IMR-90 (cell line): ENCODE data around the gene CTRB2. TPM values are rescaled to one million over a fixed set of nuclear protein-coding genes. Genes with fewer than 3 reads are reported as not detected.
A peak's percentile ranks its signal among the peaks of the same experiment; 100 is the strongest.

ENCODE experiments used
- ATAC-seq: fragments of 200-7000 bp; cut with Tn5 transposase; 2 replicates; pipeline ENCODE4 v1.9.1; 2020; ENCODE audit warnings: low read depth, mild to moderate bottlenecking, moderate library complexity
- BruUV-seq: library from RNA; stranded (reverse); fragments of 400-500 nt; replicated peaks from 2 replicates; lab custom pipeline; 2021; lab: Mats Ljungman, UMichigan
- CTCF ChIA-PET: fragments of 300-600 bp; formaldehyde crosslinking; extraction: SDS; loops from one replicate; lab custom pipeline; 2021; ENCODE audit warnings: antibody characterized with exemption; lab: Yijun Ruan, JAX
- POLR2A ChIA-PET: fragments of 300-600 bp; sonication (Branson Sonifier 250); formaldehyde crosslinking; loops from one replicate; lab custom pipeline; 2022; ENCODE audit warnings: antibody characterized with exemption; ENCODE audit not compliant: unreplicated experiment; lab: Charles Lee
- DNase-seq: peaks from one replicate; pipeline ENCODE4 v3.0.0; 2013
- H2AFZ ChIP-seq: replicated peaks from 2 replicates; pipeline ENCODE3; 2013; ENCODE audit warnings: low read length, mild to moderate bottlenecking; ENCODE audit not compliant: poor library complexity
- H2AK5ac ChIP-seq: 2 replicates; pipeline ENCODE4 v1.6.1; 2013; ENCODE audit warnings: low read depth, low read length, inconsistent platforms
- H2AK9ac ChIP-seq: replicated peaks from 2 replicates; pipeline ENCODE3; 2013; ENCODE audit warnings: mild to moderate bottlenecking, low read depth, low read length, moderate library complexity; ENCODE audit not compliant: poor library complexity
- H2BK120ac ChIP-seq: 2 replicates; pipeline ENCODE4 v1.6.1; 2013; ENCODE audit warnings: low read depth, low read length, inconsistent platforms
- H2BK15ac ChIP-seq: 3 replicates; pipeline ENCODE4 v1.6.1; 2013; ENCODE audit warnings: low read depth, low read length, inconsistent platforms
- H2BK20ac ChIP-seq: 2 replicates; pipeline ENCODE4 v1.6.1; 2013; ENCODE audit warnings: low read depth, mild to moderate bottlenecking, inconsistent platforms, low read length, moderate library complexity
- H2BK5ac ChIP-seq: 2 replicates; pipeline ENCODE4 v1.6.1; 2013; ENCODE audit warnings: mild to moderate bottlenecking, low read depth, low read length, inconsistent platforms; ENCODE audit not compliant: poor library complexity, severe bottlenecking
- H3K14ac ChIP-seq: replicated peaks from 2 replicates; pipeline ENCODE4 v1.6.1; 2013; ENCODE audit warnings: low read depth, low read length, inconsistent platforms
- H3K18ac ChIP-seq: 2 replicates; pipeline ENCODE4 v1.6.1; 2013; ENCODE audit warnings: low read depth, low read length, control low read depth
- H3K23ac ChIP-seq: 2 replicates; pipeline ENCODE4 v1.6.1; 2013; ENCODE audit warnings: low read depth, low read length, inconsistent platforms
- H3K27ac ChIP-seq: 2 replicates; pipeline ENCODE4 v1.5.1; 2013; ENCODE audit warnings: mild to moderate bottlenecking, control low read depth, low read length; ENCODE audit not compliant: insufficient read depth
- H3K27me3 ChIP-seq: 2 replicates; pipeline ENCODE4 v1.6.1; 2013; ENCODE audit warnings: low read length; ENCODE audit not compliant: control insufficient read depth, insufficient read depth
- H3K36me3 ChIP-seq: 2 replicates; pipeline ENCODE4 v1.6.1; 2013; ENCODE audit warnings: low read length, mixed read lengths; ENCODE audit not compliant: control insufficient read depth, insufficient read depth
- H3K4ac ChIP-seq: 2 replicates; pipeline ENCODE4 v1.6.1; 2013; ENCODE audit warnings: low read depth, low read length, inconsistent platforms
- H3K4me1 ChIP-seq: 2 replicates; pipeline ENCODE4 v1.6.1; 2013; ENCODE audit warnings: low read length, mixed read lengths; ENCODE audit not compliant: control insufficient read depth, insufficient read depth
- H3K4me2 ChIP-seq: 2 replicates; pipeline ENCODE4 v1.6.1; 2013; ENCODE audit warnings: low read depth, mild to moderate bottlenecking, control low read depth, low read length, moderate library complexity
- H3K4me3 ChIP-seq: 2 replicates; pipeline ENCODE4 v1.5.1; 2013; ENCODE audit warnings: low read depth, mild to moderate bottlenecking, control low read depth, low read length, moderate library complexity; ENCODE audit not compliant: insufficient read depth
- H3K56ac ChIP-seq: 2 replicates; pipeline ENCODE4 v1.6.1; 2013; ENCODE audit warnings: low read length, inconsistent platforms; ENCODE audit not compliant: insufficient read depth; ENCODE audit errors: extremely low read depth
- H3K79me1 ChIP-seq, 2 experiments: 2 replicates each; pipeline ENCODE4 v1.6.1; 2013; ENCODE audit warnings: low read length in 2 of 2, inconsistent platforms in 1 of 2, low read depth in 1 of 2
- H3K9ac ChIP-seq: 2 replicates; pipeline ENCODE4 v1.6.1; 2013; ENCODE audit warnings: low read depth, low read length, control low read depth
- H3K9me1 ChIP-seq: 2 replicates; pipeline ENCODE4 v1.6.1; 2013; ENCODE audit warnings: low read length, inconsistent platforms; ENCODE audit not compliant: insufficient read depth
- H3K9me3 ChIP-seq: 2 replicates; pipeline ENCODE4 v1.6.1; 2013; ENCODE audit warnings: low read length; ENCODE audit not compliant: control insufficient read depth, insufficient read depth
- H4K20me1 ChIP-seq: 2 replicates; pipeline ENCODE4 v1.6.1; 2013; ENCODE audit warnings: low read length, inconsistent platforms; ENCODE audit not compliant: insufficient read depth
- H4K5ac ChIP-seq: 2 replicates; pipeline ENCODE4 v1.6.1; 2013; ENCODE audit warnings: mild to moderate bottlenecking, low read depth, low read length, control low read depth
- H4K8ac ChIP-seq, 2 experiments: 2 replicates each; pipeline ENCODE4 v1.6.1; 2013; ENCODE audit warnings: low read depth in 2 of 2, low read length in 2 of 2, control low read depth in 1 of 2, inconsistent platforms in 1 of 2
- H4K91ac ChIP-seq: 2 replicates; pipeline ENCODE4 v1.6.1; 2013; ENCODE audit warnings: low read depth, low read length, inconsistent platforms; ENCODE audit not compliant: insufficient read depth
- BHLHE40 ChIP-seq: fragments of 150-350 bp; IDR thresholded peaks from 2 replicates; pipeline ENCODE4 v1.6.1; 2016; ENCODE audit warnings: mild to moderate bottlenecking, low read depth, low read length
- CEBPB ChIP-seq: IDR thresholded peaks from 2 replicates; pipeline ENCODE4 v1.6.1; 2012; ENCODE audit warnings: low read depth, low read length, improper control_type of control experiment
- MAZ ChIP-seq: IDR thresholded peaks from 2 replicates; pipeline ENCODE4 v1.6.1; 2012; ENCODE audit warnings: low read depth, mild to moderate bottlenecking, low read length, improper control_type of control experiment, moderate library complexity, borderline replicate concordance
- MXI1 ChIP-seq: IDR thresholded peaks from 2 replicates; pipeline ENCODE4 v1.6.1; 2012; ENCODE audit warnings: low read depth, mild to moderate bottlenecking, low read length, moderate library complexity, borderline replicate concordance
- RAD21 ChIP-seq: IDR thresholded peaks from 2 replicates; pipeline ENCODE4 v1.6.1; 2012; ENCODE audit warnings: low read length, improper control_type of control experiment
- SMC3 ChIP-seq: fragments of 150-350 bp; IDR thresholded peaks from 2 replicates; pipeline ENCODE4 v1.6.1; 2016; ENCODE audit warnings: low read depth, mild to moderate bottlenecking, antibody characterized with exemption, low read length, moderate library complexity
- WGBS, 2 experiments: methylation state at CpG; one replicate each; pipeline versions ENCODE4 v1.1.5 to v1.1.7; 2013; ENCODE audit warnings: missing lambda C conversion rate in 2 of 2; ENCODE audit not compliant: insufficient read length in 1 of 2; ENCODE audit errors: extremely low coverage in 2 of 2; 5-methylcytosine and 5-hydroxymethylcytosine counted together
- dilution Hi-C: fragments of 300-500 bp; cut with HindIII; formaldehyde crosslinking; loops from one replicate; pipeline ENCODE4 v1.14.3; 2018; ENCODE audit warnings: low sequenced_read_pairs; ENCODE audit not compliant: unreplicated experiment
- in situ Hi-C: fragments of 300-500 bp; cut with MboI; formaldehyde crosslinking; loops from 3 replicates; pipeline ENCODE4 v1.14.3; 2019; ENCODE audit warnings: low sequenced_read_pairs, inconsistent platforms, mixed read lengths
- intact Hi-C: fragments of 100-400 bp; cut with micrococcal nuclease; formaldehyde crosslinking; loops from 2 replicates; pipeline ENCODE4 v1.10.0; 2022
- polyA plus RNA-seq, 3 experiments: library from polyadenylated mRNA; depleted of rRNA; stranded (reverse); fragments of >200 nt; gene quantifications; 2 replicates each; pipeline ENCODE4 v1.2.3, GENCODE V29; 2012; ENCODE audit warnings: low replicate concordance in 1 of 3
- total RNA-seq: library from RNA; depleted of rRNA; stranded (reverse); fragments of >200 nt; gene quantifications from 2 replicates; pipeline ENCODE4 v1.2.3, GENCODE V29; 2012

CTRB2 gene
- total and polyA plus RNA-seq, 2 of the 4 experiments (the other 2 are of a cell fraction), result not detected

DNA sequence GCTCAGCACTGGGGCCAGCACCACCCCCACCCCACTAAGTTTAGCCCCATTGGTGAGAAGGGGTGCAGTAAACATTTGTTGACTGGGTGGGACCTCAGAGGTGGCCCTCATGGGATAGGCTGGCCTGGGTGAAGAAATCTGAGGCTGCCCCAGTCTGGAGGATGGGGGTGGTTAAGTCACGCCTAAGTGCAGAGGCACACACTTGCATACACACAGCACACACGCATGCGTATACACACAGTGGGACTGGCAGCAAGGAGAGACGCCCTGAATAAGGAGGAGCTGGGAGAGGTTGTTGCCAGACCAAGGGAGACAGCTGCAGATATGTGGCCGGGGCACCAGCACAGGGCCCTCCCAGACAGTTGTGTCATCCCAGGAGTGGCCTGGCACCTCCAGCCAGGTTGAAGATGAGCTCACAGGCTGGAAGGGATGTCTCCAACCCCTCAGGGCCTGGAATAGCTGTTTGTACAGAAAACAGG, 47.4 kb upstream of the CTRB2 start:
- dilution Hi-C loops (no loop called here), intact Hi-C loops (loop anchor here (5.0 kb wide), 1 partner anchor 128 kb away; no protein-coding TSS in a partner anchor), in situ Hi-C loops (no loop called here)
- peak overlapping the region; percentile 85 for H3K23ac ChIP-seq
- peak overlapping the region; percentile 98 for H3K4ac ChIP-seq
- peak overlapping the region; percentile 53; the same call in 1 of the 2 replicates for H4K5ac ChIP-seq
- peak overlapping the region; percentile 24 for H2AFZ ChIP-seq
- POLR2A ChIA-PET, result no interaction called here
- peaks cover 71% of the 10 kb centered on the region for H3K4me1 ChIP-seq
- H3K4me3 ChIP-seq, result no peak overlapping the region
- ATAC-seq (peak; percentile 27), DNase-seq (peak; percentile 88)
- H2BK5ac ChIP-seq, result peak overlapping the region; percentile 74
- H2AK5ac ChIP-seq, result peak overlapping the region; percentile 95
- H3K27ac ChIP-seq, result peak overlapping the region; percentile 98
- peak overlapping the region; percentile 62 for H3K9ac ChIP-seq
- peak overlapping the region; percentile 31 for H3K4me2 ChIP-seq
- TF ChIP-seq BHLHE40, result peak; percentile 48; the same call in 1 of the 2 replicates
- no peak for TF ChIP-seq SMC3
- no peak for TF ChIP-seq RAD21
- no peak for TF ChIP-seq MAZ
- TF ChIP-seq MXI1, result peak; percentile 22; the same call in 1 of the 2 replicates
- TF ChIP-seq CEBPB, result peak; percentile 22; the same call in 1 of the 2 replicates
- WGBS, 2 experiments, result 25% methylated on average over 1 of the region's 5 CpGs; no CpG with 5 or more reads in 1 of the 2 experiments
- peaks cover 35% of the 10 kb centered on the region for H3K9me1 ChIP-seq
- peak overlapping the region; percentile 89 for H4K91ac ChIP-seq
- no peaks in the 10 kb centered on the region for H3K27me3 ChIP-seq
- H2AK9ac ChIP-seq, result peak overlapping the region; percentile 91
- H2BK20ac ChIP-seq, result peak overlapping the region; percentile 78
- CTCF ChIA-PET, result interaction anchor here (0.5 kb wide), 1 partner anchor 664 kb away, joined by 3 read pairs; no protein-coding TSS in a partner anchor
- peak overlapping the region; percentile 85 for H2BK120ac ChIP-seq
- H4K8ac ChIP-seq, result peak overlapping the region; percentile 38 to 92; a peak in 3 of 4 replicates
- H3K18ac ChIP-seq, result peak overlapping the region; percentile 70
- no TSS peak for BruUV-seq
- H2BK15ac ChIP-seq, result peak overlapping the region; percentile 46; the same call in 1 of the 3 replicates
- H3K36me3 ChIP-seq, result 0 out of 2 replicates have a peak, but pooled peaks cover 5% of the 10 kb centered on the region
- H3K56ac ChIP-seq, result peak overlapping the region; percentile 22; the same call in 1 of the 2 replicates
- H3K9me3 ChIP-seq, result no peaks in the 10 kb centered on the region
- H3K79me1 ChIP-seq, result peaks cover 0 to 70% of the 10 kb centered on the region in 2 experiments; a peak in 3 of 4 replicates
- peaks cover 81% of the 10 kb centered on the region for H4K20me1 ChIP-seq
- H3K14ac ChIP-seq, result peak overlapping the region; percentile 70
